Osteoblast (primary cell): ENCODE measurements around the gene ATF7IP. TPM values are rescaled to one million over a fixed set of nuclear protein-coding genes. Genes with fewer than 3 reads are reported as not detected.

Source experiments
- DNase-seq: peaks from one replicate; pipeline ENCODE4 v3.0.0; 2011; ENCODE audit warnings: low spot score, mixed read lengths; ENCODE audit not compliant: insufficient read length; ENCODE audit errors: missing footprints
- H2AFZ ChIP-seq: 2 replicates; pipeline ENCODE4 v1.6.0; 2011; ENCODE audit warnings: mild to moderate bottlenecking, low read length
- H3K27ac ChIP-seq: 2 replicates; pipeline ENCODE4 v1.5.1; 2011; ENCODE audit warnings: mild to moderate bottlenecking, low read depth, low read length, moderate library complexity
- H3K27me3 ChIP-seq: 2 replicates; pipeline ENCODE4 v1.6.0; 2012; ENCODE audit warnings: mild to moderate bottlenecking, control low read depth, inconsistent platforms, low read length, moderate library complexity; ENCODE audit not compliant: insufficient read depth
- H3K36me3 ChIP-seq: 2 replicates; pipeline ENCODE4 v1.5.1; 2011; ENCODE audit warnings: mild to moderate bottlenecking, low read length, control low read depth, moderate library complexity; ENCODE audit not compliant: insufficient read depth
- H3K4me1 ChIP-seq: 2 replicates; pipeline ENCODE4 v1.5.1; 2011; ENCODE audit warnings: mild to moderate bottlenecking, low read length, control low read depth, moderate library complexity; ENCODE audit not compliant: insufficient read depth
- H3K4me2 ChIP-seq: 2 replicates; pipeline ENCODE4 v1.6.0; 2011; ENCODE audit warnings: mild to moderate bottlenecking, low read length; ENCODE audit not compliant: insufficient read depth
- H3K4me3 ChIP-seq: fragments of 200-600 bp; sonication (generic); 3 replicates; pipeline ENCODE4 v1.5.1; 2012; ENCODE audit warnings: mild to moderate bottlenecking, low read length, inconsistent platforms; ENCODE audit not compliant: insufficient read depth
- H3K79me2 ChIP-seq: 2 replicates; pipeline ENCODE4 v1.6.0; 2012; ENCODE audit warnings: mild to moderate bottlenecking, low read length, control low read depth, inconsistent platforms; ENCODE audit not compliant: insufficient read depth
- H3K9me3 ChIP-seq: 2 replicates; pipeline ENCODE4 v1.5.1; 2011; ENCODE audit warnings: low read depth, low read length, control low read depth
- H4K20me1 ChIP-seq: 2 replicates; pipeline ENCODE4 v1.6.0; 2012; ENCODE audit warnings: mild to moderate bottlenecking, low read length, control low read depth; ENCODE audit not compliant: insufficient read depth
- CTCF ChIP-seq: IDR thresholded peaks from 2 replicates; pipeline ENCODE4 v1.5.1; 2011; ENCODE audit warnings: mild to moderate bottlenecking, low read depth, low read length, moderate library complexity; ENCODE audit errors: extremely low read depth
- total RNA-seq: library from RNA; depleted of rRNA; stranded (reverse); fragments of >200 nt; gene quantifications from 2 replicates; pipeline ENCODE4 v1.2.3, GENCODE V29; 2012

The ATF7IP gene
- total RNA-seq, 1 donor, result 29.3 TPM

- H3K79me2 ChIP-seq, result peaks cover 7% of the 10 kb centered on the region
- no peaks in the 10 kb centered on the region for H3K9me3 ChIP-seq
- DNase-seq, result no peak
- no peak overlapping the region for H3K4me2 ChIP-seq
- peaks cover 24% of the 10 kb centered on the region for H3K36me3 ChIP-seq
- no peaks in the 10 kb centered on the region for H3K27me3 ChIP-seq
- H3K4me3 ChIP-seq, result no peak overlapping the region
- H4K20me1 ChIP-seq, result no peaks in the 10 kb centered on the region
- H3K4me1 ChIP-seq, result no peaks in the 10 kb centered on the region
- no peak overlapping the region for H3K27ac ChIP-seq
- TF ChIP-seq CTCF, result no peak
- H2AFZ ChIP-seq, result no peak overlapping the region
These were observed 106.0 kb downstream of the ATF7IP start for GRCh38 chr12:14471497-14471896.

DNA sequence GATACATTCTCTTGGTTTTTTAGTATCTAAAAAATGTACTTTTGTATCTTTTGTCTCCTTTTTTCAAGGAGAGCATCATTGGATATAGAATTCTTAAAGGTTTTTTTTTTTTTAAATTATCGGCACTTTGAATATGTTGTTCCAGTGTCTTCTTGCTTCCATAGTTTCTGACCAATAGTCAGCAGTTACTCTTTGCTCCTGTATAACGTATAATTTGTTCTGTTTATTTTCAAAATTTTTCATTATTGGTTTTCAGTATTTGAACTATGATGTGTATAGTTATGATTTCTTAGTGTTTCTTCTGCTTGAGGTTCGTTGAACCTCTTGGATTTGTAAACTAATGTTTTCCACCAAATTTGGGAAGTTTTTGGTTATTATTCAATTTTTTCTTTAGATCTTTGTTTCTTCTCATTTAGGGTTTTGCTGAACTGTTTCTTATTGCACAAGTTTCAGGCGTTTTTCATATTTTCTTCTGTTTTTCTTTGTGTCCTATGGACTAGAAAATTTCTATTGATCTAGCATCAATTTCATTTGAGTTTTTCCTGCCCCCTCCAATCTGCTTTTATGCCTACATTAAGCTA lies 108.3 kb downstream of the ATF7IP start:
- Histone ChIP-seq H3K4me3 (no peak overlapping the region), H3K4me2 (no peak overlapping the region), H3K27ac (no peak overlapping the region), H3K4me1 (no peaks in the 10 kb centered on the region), H3K36me3 (peaks cover 31% of the 10 kb centered on the region), H3K79me2 (peaks cover 7% of the 10 kb centered on the region), H4K20me1 (no peaks in the 10 kb centered on the region), H3K27me3 (no peaks in the 10 kb centered on the region), H2AFZ (no peak overlapping the region), H3K9me3 (no peaks in the 10 kb centered on the region)
- DNase-seq, result no peak
- TF ChIP-seq CTCF, result no peak

- TF ChIP-seq CTCF, result no peak
- H3K4me1 ChIP-seq, result no peaks in the 10 kb centered on the region
- H3K27me3 ChIP-seq, result no peaks in the 10 kb centered on the region
- peaks cover 3% of the 10 kb centered on the region for H3K79me2 ChIP-seq
- DNase-seq, result no peak
- peaks cover 47% of the 10 kb centered on the region for H3K36me3 ChIP-seq
- H3K4me2 ChIP-seq, result no peak overlapping the region
- H3K4me3 ChIP-seq, result no peak overlapping the region
- H3K27ac ChIP-seq, result no peak overlapping the region
- no peaks in the 10 kb centered on the region for H4K20me1 ChIP-seq
- H2AFZ ChIP-seq, result no peak overlapping the region
- no peaks in the 10 kb centered on the region for H3K9me3 ChIP-seq
These were observed 113.5 kb downstream of the ATF7IP start for GRCh38 chr12:14479004-14479403.

DNA sequence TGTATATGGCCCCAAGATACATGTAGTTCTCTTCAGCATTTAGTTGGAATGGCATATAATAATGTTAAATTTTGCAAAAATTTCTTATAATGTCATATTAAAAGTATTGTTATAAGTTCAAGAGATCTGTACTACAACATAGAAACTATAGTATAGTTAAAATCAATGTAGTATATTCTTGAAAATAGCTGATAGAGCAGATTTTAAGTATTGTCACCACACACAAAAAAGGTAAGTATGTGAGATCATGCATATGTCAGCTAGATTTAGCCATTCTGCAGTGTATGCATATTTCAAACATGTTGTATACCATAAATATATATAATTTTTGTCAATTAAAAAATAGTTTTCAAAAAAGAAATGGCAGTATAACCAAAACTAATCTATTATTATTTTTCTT lies 115.7 kb downstream of the ATF7IP start:
- H3K36me3 ChIP-seq, result peaks cover 54% of the 10 kb centered on the region
- no peaks in the 10 kb centered on the region for H3K27me3 ChIP-seq
- H3K9me3 ChIP-seq, result no peaks in the 10 kb centered on the region

More for the DNA sequence above, 115.7 kb downstream of the ATF7IP start:
- no peaks in the 10 kb centered on the region for H3K4me1 ChIP-seq
- H3K4me2 ChIP-seq, result no peak overlapping the region
- TF ChIP-seq CTCF, result no peak
- no peak overlapping the region for H3K4me3 ChIP-seq
- no peak for DNase-seq
- H4K20me1 ChIP-seq, result no peaks in the 10 kb centered on the region
- no peaks in the 10 kb centered on the region for H3K79me2 ChIP-seq
- H2AFZ ChIP-seq, result no peak overlapping the region
- H3K27ac ChIP-seq, result no peak overlapping the region
